K562 (cell line): ENCODE results near the gene UNC5B. TPM values are rescaled to one million over a fixed set of nuclear protein-coding genes. Genes with fewer than 3 reads are reported as not detected.
A peak's percentile ranks its signal among the peaks of the same experiment; 100 is the strongest.

Experiments
- ATAC-seq: fragments of 200-7000 bp; cut with Tn5 transposase; 3 replicates; pipeline ENCODE4 v1.9.1; 2020; ENCODE audit warnings: moderate library complexity
- BruUV-seq: library from RNA; stranded (reverse); fragments of 400-500 nt; replicated peaks from 2 replicates; lab custom pipeline; 2021; lab: Mats Ljungman, UMichigan
- CTCF ChIA-PET: fragments of 300-600 bp; formaldehyde crosslinking; extraction: SDS; loops from one replicate; lab custom pipeline; 2021; ENCODE audit warnings: low intra/inter-chr PET ratio; lab: Yijun Ruan, JAX
- POLR2A ChIA-PET: fragments of 300-600, 350-650 bp; sonication (Branson Sonifier 250); formaldehyde crosslinking; extraction: SDS; loops from one replicate; lab custom pipeline; 2021; ENCODE audit warnings: antibody characterized with exemption, inconsistent platforms; lab: Yijun Ruan, JAX
- DNase-seq, 4 experiments: peaks; one replicate each; pipeline versions ENCODE4 v3.0.0 to v3.0.0-alpha.2; 2011 to 2018; ENCODE audit warnings: low spot score in 3 of 4, mixed read lengths in 3 of 4; ENCODE audit errors: extremely low read depth in 1 of 4
- FAIRE-seq: peaks from 2 replicates; lab custom pipeline; 2011; peaks lifted over from hg19 to GRCh38; lab: Jason Lieb, UNC
- H2AFZ ChIP-seq: 2 replicates; pipeline ENCODE4 v1.6.0; 2011; ENCODE audit warnings: low read depth, low read length, control low read depth, inconsistent platforms
- H3K27ac ChIP-seq: fragments of 200-600 bp; 3 replicates; pipeline ENCODE4 v1.8.0; 2011; ENCODE audit warnings: low read depth, mild to moderate bottlenecking, control low read depth, inconsistent platforms, low read length, moderate library complexity, mixed read lengths; ENCODE audit errors: extremely low read depth
- H3K27me3 ChIP-seq, 2 experiments: fragments of 300-600 bp in 1 of 2; 2 replicates in 1 of 2; 3 replicates in 1 of 2; pipeline versions ENCODE4 v1.6.0 to v1.8.0; 2011; ENCODE audit warnings: inconsistent platforms in 2 of 2, low read length in 2 of 2, mild to moderate bottlenecking in 1 of 2, mixed read lengths in 1 of 2, moderate library complexity in 1 of 2; ENCODE audit not compliant: control insufficient read depth in 2 of 2, insufficient read depth in 2 of 2
- H3K36me3 ChIP-seq: fragments of 300-600 bp; 3 replicates; pipeline ENCODE4 v1.8.0; 2011; ENCODE audit warnings: mild to moderate bottlenecking, low read length, inconsistent platforms; ENCODE audit not compliant: control insufficient read depth, insufficient read depth
- H3K4me1 ChIP-seq, 2 experiments: fragments of 200-600 bp in 1 of 2; replicated peaks in 1 of 2; 2 replicates in 1 of 2; 3 replicates in 1 of 2; pipeline versions ENCODE4 v1.5.1 to v1.8.0; 2011; ENCODE audit warnings: inconsistent platforms in 2 of 2, low read length in 2 of 2, mild to moderate bottlenecking in 1 of 2, mixed read lengths in 1 of 2, moderate library complexity in 1 of 2; ENCODE audit not compliant: control insufficient read depth in 2 of 2, insufficient read depth in 2 of 2
- H3K4me2 ChIP-seq: 2 replicates; pipeline ENCODE4 v1.6.1; 2011; ENCODE audit warnings: low read length, control low read depth, inconsistent platforms, mixed read lengths; ENCODE audit not compliant: insufficient read depth
- H3K4me3 ChIP-seq: fragments of 200-600 bp; sonication (generic), shearing (Covaris generic); 2 replicates; pipeline ENCODE4 v1.5.1; 2016; ENCODE audit warnings: control low read depth, inconsistent platforms
- H3K79me2 ChIP-seq: fragments of 200-600 bp; 3 replicates; pipeline ENCODE4 v1.8.0; 2011; ENCODE audit warnings: low read length, inconsistent platforms; ENCODE audit not compliant: control insufficient read depth, insufficient read depth
- H3K9ac ChIP-seq, 2 experiments: 2 replicates each; pipeline versions ENCODE4 v1.6.0 to v1.6.1; 2011; ENCODE audit warnings: low read depth in 2 of 2, low read length in 2 of 2, control low read depth in 1 of 2, inconsistent platforms in 1 of 2, mild to moderate bottlenecking in 1 of 2, mixed read lengths in 1 of 2; ENCODE audit not compliant: insufficient read depth in 1 of 2
- H3K9me1 ChIP-seq: one replicate; pipeline ENCODE4 v1.6.0; 2011; ENCODE audit warnings: inconsistent platforms, mild to moderate bottlenecking, low read length, moderate library complexity; ENCODE audit not compliant: control insufficient read depth, insufficient read depth
- H3K9me3 ChIP-seq: replicated peaks from 2 replicates; pipeline ENCODE4 v1.5.1; 2011; ENCODE audit warnings: low read depth, low read length, inconsistent platforms; ENCODE audit not compliant: control insufficient read depth, insufficient read depth
- H4K20me1 ChIP-seq: replicated peaks from 2 replicates; pipeline ENCODE4 v1.6.1; 2011; ENCODE audit warnings: low read length, inconsistent platforms, mixed read lengths; ENCODE audit not compliant: control insufficient read depth, insufficient read depth
- CBX3 ChIP-seq, 2 experiments: IDR thresholded peaks; 1 replicate in 1 of 2; 2 replicates in 1 of 2; pipeline ENCODE4 v1.6.1; 2012; ENCODE audit warnings: inconsistent platforms in 2 of 2, low read length in 2 of 2, borderline replicate concordance in 1 of 2, control low read depth in 1 of 2
- CC2D1A ChIP-seq: fragments of 450-650 bp; IDR thresholded peaks from 2 replicates; pipeline ENCODE4 v1.6.1; 2017; ENCODE audit warnings: mild to moderate bottlenecking
- CEBPG ChIP-seq, 3 experiments: fragments of 200-800 bp in 1 of 3; sonication (Bioruptor generic) in 1 of 3; sonication (generic) in 1 of 3; formaldehyde crosslinking in 1 of 3; IDR thresholded peaks in 2 of 3; conservative IDR thresholded peaks in 1 of 3; 2 replicates each; pipeline versions ENCODE4 v1.6.1 to v1.8.0; 2016 to 2022; ENCODE audit warnings: missing compliant biosample characterization in 2 of 3, missing genetic modification characterization in 2 of 3, mild to moderate bottlenecking in 1 of 3, missing genetic modification reagents in 1 of 3
- ERF ChIP-seq: fragments of 450-650 bp; formaldehyde crosslinking; IDR thresholded peaks from 2 replicates; pipeline ENCODE4 v1.4.0; 2020; ENCODE audit warnings: mild to moderate bottlenecking, mixed read lengths
- GTF2E2 ChIP-seq: fragments of 200-800 bp; sonication (Bioruptor generic); IDR thresholded peaks from 2 replicates; pipeline ENCODE4 v1.6.1; 2016; ENCODE audit warnings: missing genetic modification characterization, missing compliant biosample characterization
- KLF13 ChIP-seq: fragments of 450-650 bp; IDR thresholded peaks from 2 replicates; pipeline ENCODE4 v1.6.1; 2016; ENCODE audit warnings: missing genetic modification characterization, low read depth, mild to moderate bottlenecking, missing compliant biosample characterization, moderate library complexity, borderline replicate concordance
- MAZ ChIP-seq, 2 experiments: fragments of 450-650 bp in 1 of 2; sonication (generic) in 1 of 2; formaldehyde crosslinking; IDR thresholded peaks in 1 of 2; conservative IDR thresholded peaks in 1 of 2; 2 replicates each; pipeline versions ENCODE4 v1.4.0 to v1.5.0; 2020; ENCODE audit warnings: mild to moderate bottlenecking in 1 of 2, missing genetic modification reagents in 1 of 2
- NR2F6 ChIP-seq: fragments of 450-650 bp; formaldehyde crosslinking; IDR thresholded peaks from 2 replicates; pipeline ENCODE4 v1.4.0; 2020; ENCODE audit warnings: mild to moderate bottlenecking
- RBM25 ChIP-seq: fragments of 200-400 bp; formaldehyde crosslinking; IDR thresholded peaks from 2 replicates; pipeline ENCODE4 v1.6.1; 2018; ENCODE audit warnings: low read length, low read depth, moderate library complexity; ENCODE audit not compliant: severe bottlenecking
- RFX7 ChIP-seq: fragments of 250-450 bp; sonication (Bioruptor Pico); IDR thresholded peaks from 2 replicates; pipeline ENCODE4 v1.5.1; 2021; ENCODE audit warnings: mild to moderate bottlenecking
- TAF7 ChIP-seq: fragments of 450-650 bp; IDR thresholded peaks from 2 replicates; pipeline ENCODE4 v1.6.1; 2016; ENCODE audit warnings: missing genetic modification characterization, missing compliant biosample characterization
- ZKSCAN8 ChIP-seq: fragments of 200-800 bp; sonication (Bioruptor generic); IDR thresholded peaks from 2 replicates; pipeline ENCODE4 v1.6.1; 2016; ENCODE audit warnings: missing genetic modification characterization, missing compliant biosample characterization
- ZNF217 ChIP-seq: sonication (generic); formaldehyde crosslinking; IDR thresholded peaks from 2 replicates; pipeline ENCODE4 v1.8.0; 2022; ENCODE audit warnings: mild to moderate bottlenecking, missing genetic modification reagents
- ZNF224 ChIP-seq: sonication (generic); formaldehyde crosslinking; IDR thresholded peaks from 2 replicates; pipeline ENCODE4 v1.8.0; 2022; ENCODE audit warnings: mild to moderate bottlenecking, missing genetic modification reagents
- WGBS: fragments of 100-300 bp; shearing (Covaris generic); methylation state at CpG from one replicate; pipeline ENCODE4 v1.1.6; 2016; ENCODE audit warnings: low coverage, mixed read lengths; ENCODE audit not compliant: insufficient coverage; ENCODE audit errors: missing lambda C conversion rate; 5-methylcytosine and 5-hydroxymethylcytosine counted together
- in situ Hi-C: fragments of 300-500 bp; cut with MboI; formaldehyde crosslinking; loops from 4 replicates; pipeline ENCODE4 v1.15.0; 2018; ENCODE audit warnings: inconsistent platforms, mixed read lengths
- intact Hi-C: fragments of 100-400 bp; cut with micrococcal nuclease; formaldehyde crosslinking; loops from 2 replicates; pipeline ENCODE4 v1.14.2; 2022
- polyA plus RNA-seq, 8 experiments: library from polyadenylated mRNA; depleted of rRNA in 4 of 8; stranded (reverse) in 5 of 8; unstranded in 3 of 8; fragments of >200 nt; fragmentation: Nextera tagmentation in 2 of 8; fragmentation: Illumina TruSeq in 1 of 8; extraction: Ambion mirVana in 2 of 8; extraction: Trizol in 1 of 8; gene quantifications; 2 replicates each; pipeline versions ENCODE4 v1.2.1 to v1.2.3, GENCODE V29; 2011 to 2014; ENCODE audit warnings: inconsistent platforms in 1 of 8, missing spikeins in 1 of 8
- total RNA-seq, 7 experiments: library from RNA; depleted of rRNA in 6 of 7; stranded (reverse); fragments of >200 nt in 6 of 7; fragmentation: Illumina TruSeq in 2 of 7; extraction: Trizol in 2 of 7; gene quantifications; 2 replicates each; pipeline versions ENCODE4 v1.2.1 to v1.2.3, GENCODE V29; 2011 to 2021; ENCODE audit warnings: low replicate concordance in 1 of 7
- TF ChIP-seq, protein P1 (sequence below): IDR thresholded peaks from 3 replicates; pipeline ENCODE4 v1.6.1; 2011; ENCODE audit warnings: borderline replicate concordance, mild to moderate bottlenecking; ENCODE audit not compliant: insufficient read length, insufficient read depth
- TF ChIP-seq, protein P2 (sequence below), 2 experiments: fragments of 450-650 bp in 1 of 2; sonication (generic) in 1 of 2; formaldehyde crosslinking in 1 of 2; IDR thresholded peaks in 1 of 2; conservative IDR thresholded peaks in 1 of 2; 2 replicates each; pipeline versions ENCODE4 v1.6.1 to v1.8.1; 2016 to 2023; ENCODE audit warnings: mild to moderate bottlenecking in 2 of 2, moderate library complexity in 2 of 2, inconsistent platforms in 1 of 2, missing genetic modification reagents in 1 of 2
- TF ChIP-seq, protein P3 (sequence below): fragments of 450-650 bp; formaldehyde crosslinking; conservative IDR thresholded peaks from 2 replicates; pipeline ENCODE4 v1.4.0; 2022; ENCODE audit warnings: mild to moderate bottlenecking, missing genetic modification characterization

UNC5B gene
- total and polyA plus RNA-seq, 9 of the 15 experiments (the other 6 are each of a cell fraction or from before 2014, with no cell fraction given), result 0.10 to 8.4 (median 2.1) TPM

DNA sequence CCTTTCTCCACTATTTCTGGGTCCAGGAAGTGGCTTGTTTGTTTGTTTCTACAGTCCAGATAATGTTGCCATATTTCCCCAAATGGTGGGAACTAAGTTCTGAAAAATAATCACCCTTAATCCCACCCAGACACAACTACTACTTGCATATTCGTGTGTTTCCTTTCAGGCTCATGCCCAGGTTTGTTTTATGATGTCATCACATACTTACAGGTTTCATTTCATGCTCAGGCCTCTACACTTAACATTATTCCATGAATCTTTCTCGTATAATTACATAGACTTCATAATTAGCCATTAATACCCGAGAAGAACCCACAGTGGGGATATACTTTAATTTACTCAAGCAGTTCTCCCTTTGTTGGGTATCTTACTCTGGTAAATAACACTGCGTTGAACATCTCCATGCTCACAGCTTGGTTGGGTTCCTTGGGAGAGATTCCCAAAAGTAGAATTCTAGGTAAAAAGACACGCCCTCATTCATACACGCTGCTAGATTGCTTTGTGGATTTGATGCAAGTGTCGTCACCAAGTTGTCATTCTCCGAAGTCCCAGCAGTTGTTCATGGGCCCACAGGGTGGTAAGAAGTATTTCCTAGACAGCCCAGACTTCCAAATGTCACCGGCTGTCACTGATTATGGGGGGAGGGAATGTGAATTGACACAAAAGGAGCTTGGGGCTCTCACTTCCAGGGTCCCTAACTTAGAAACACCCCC lies 42.6 kb downstream of the UNC5B start:
- DNase-seq (no peak), ATAC-seq (no peak), FAIRE-seq (no peak)
- in situ Hi-C loops (no loop called here), intact Hi-C loops (no loop called here)
- no peaks in the 10 kb centered on the region for H3K36me3 ChIP-seq
- H3K4me2 ChIP-seq, result no peak overlapping the region
- peaks cover 0 to 25% of the 10 kb centered on the region in 2 experiments; a peak in 2 of 5 replicates for H3K27me3 ChIP-seq
- ChIA-PET POLR2A (interaction anchor here (1.2 to 2.4 kb wide), 3 partner anchors 8 to 10 kb away, joined by 3 to 15 read pairs (median 4); no protein-coding TSS in a partner anchor), CTCF (no interaction called here)
- peaks cover 7 to 11% of the 10 kb centered on the region in 2 experiments; a peak in 4 of 5 replicates for H3K4me1 ChIP-seq
- WGBS, result 12% methylated on average over 9 of the region's 9 CpGs
- H3K9me1 ChIP-seq, result no peaks in the 10 kb centered on the region
- H2AFZ ChIP-seq, result no peak overlapping the region
- H3K4me3 ChIP-seq, result no peak overlapping the region
- no peaks in the 10 kb centered on the region for H3K79me2 ChIP-seq
- no peaks in the 10 kb centered on the region for H3K9me3 ChIP-seq
- H4K20me1 ChIP-seq, result peaks cover 3% of the 10 kb centered on the region; the same call in 1 of the 2 replicates
- no TSS peak for BruUV-seq
- H3K9ac ChIP-seq, result no peak overlapping the region
- H3K27ac ChIP-seq, result no peak overlapping the region
- TF ChIP-seq RFX7 (CRISPR knock-in tag) (no peak), GTF2E2 (tag) (no peak), TAF7 (tag) (no peak), CEBPG (CRISPR knock-in tag; IDR thresholded peaks at IDR 0.05) (no peak), CEBPG (tag; conservative IDR thresholded peaks at IDR 0.05 in 1 of 2, IDR thresholded peaks at IDR 0.05 in 1 of 2) (0 out of 4 replicates have a peak, but pooled peaks of 1 of the 2 experiments have one; percentile 14), NR2F6 (CRISPR knock-in tag) (no peak), RBM25 (peak; percentile 14), CBX3 (IDR thresholded peaks at IDR 0.05; ENCODE audit: borderline replicate concordance in 1 of 2, low read length in 2 of 2) (no peak), CC2D1A (no peak), ZNF224 (CRISPR knock-in tag) (no peak), KLF13 (tag) (no peak), MAZ (CRISPR knock-in tag; conservative IDR thresholded peaks at IDR 0.05 in 1 of 2, IDR thresholded peaks at IDR 0.05 in 1 of 2) (0 out of 4 replicates have a peak, but pooled peaks of 1 of the 2 experiments have one; percentile 0), ZKSCAN8 (CRISPR knock-in tag) (no peak), ZNF217 (CRISPR knock-in tag) (no peak), ERF (no peak)
- TF ChIP-seq, protein P1, sequence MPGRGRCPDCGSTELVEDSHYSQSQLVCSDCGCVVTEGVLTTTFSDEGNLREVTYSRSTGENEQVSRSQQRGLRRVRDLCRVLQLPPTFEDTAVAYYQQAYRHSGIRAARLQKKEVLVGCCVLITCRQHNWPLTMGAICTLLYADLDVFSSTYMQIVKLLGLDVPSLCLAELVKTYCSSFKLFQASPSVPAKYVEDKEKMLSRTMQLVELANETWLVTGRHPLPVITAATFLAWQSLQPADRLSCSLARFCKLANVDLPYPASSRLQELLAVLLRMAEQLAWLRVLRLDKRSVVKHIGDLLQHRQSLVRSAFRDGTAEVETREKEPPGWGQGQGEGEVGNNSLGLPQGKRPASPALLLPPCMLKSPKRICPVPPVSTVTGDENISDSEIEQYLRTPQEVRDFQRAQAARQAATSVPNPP, result no peak
- TF ChIP-seq, protein P2, sequence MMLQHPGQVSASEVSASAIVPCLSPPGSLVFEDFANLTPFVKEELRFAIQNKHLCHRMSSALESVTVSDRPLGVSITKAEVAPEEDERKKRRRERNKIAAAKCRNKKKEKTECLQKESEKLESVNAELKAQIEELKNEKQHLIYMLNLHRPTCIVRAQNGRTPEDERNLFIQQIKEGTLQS (IDR thresholded peaks at IDR 0.05), result peak; percentile 65
- TF ChIP-seq, protein P2 (CRISPR knock-in tag; conservative IDR thresholded peaks at IDR 0.05), result no peak
- TF ChIP-seq, protein P3, sequence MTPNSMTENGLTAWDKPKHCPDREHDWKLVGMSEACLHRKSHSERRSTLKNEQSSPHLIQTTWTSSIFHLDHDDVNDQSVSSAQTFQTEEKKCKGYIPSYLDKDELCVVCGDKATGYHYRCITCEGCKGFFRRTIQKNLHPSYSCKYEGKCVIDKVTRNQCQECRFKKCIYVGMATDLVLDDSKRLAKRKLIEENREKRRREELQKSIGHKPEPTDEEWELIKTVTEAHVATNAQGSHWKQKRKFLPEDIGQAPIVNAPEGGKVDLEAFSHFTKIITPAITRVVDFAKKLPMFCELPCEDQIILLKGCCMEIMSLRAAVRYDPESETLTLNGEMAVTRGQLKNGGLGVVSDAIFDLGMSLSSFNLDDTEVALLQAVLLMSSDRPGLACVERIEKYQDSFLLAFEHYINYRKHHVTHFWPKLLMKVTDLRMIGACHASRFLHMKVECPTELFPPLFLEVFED (CRISPR knock-in tag), result no peak
